ENCODE data around the gene GAB4.

GAB4 gene

GRCh38 chr22:16973591-16974297, 34.3 kb downstream of the GAB4 start:
- Mint-ChIP-seq H3K4me3 (no peak overlapping the region), H3K9me3 (no peaks in the 10 kb centered on the region), H3K36me3 (ENCODE audit: insufficient read depth) (no peaks in the 10 kb centered on the region), H3K27ac (ENCODE audit: low read depth) (no peak overlapping the region), H3K4me1 (no peaks in the 10 kb centered on the region), H3K27me3 (peaks cover 63% of the 10 kb centered on the region)
- DNase-seq (ENCODE audit: low spot score in 2 of 2) (no peak), ATAC-seq (replicated peaks; ENCODE audit: extremely low read depth, poor library complexity, severe bottlenecking) (no peak)

DNA sequence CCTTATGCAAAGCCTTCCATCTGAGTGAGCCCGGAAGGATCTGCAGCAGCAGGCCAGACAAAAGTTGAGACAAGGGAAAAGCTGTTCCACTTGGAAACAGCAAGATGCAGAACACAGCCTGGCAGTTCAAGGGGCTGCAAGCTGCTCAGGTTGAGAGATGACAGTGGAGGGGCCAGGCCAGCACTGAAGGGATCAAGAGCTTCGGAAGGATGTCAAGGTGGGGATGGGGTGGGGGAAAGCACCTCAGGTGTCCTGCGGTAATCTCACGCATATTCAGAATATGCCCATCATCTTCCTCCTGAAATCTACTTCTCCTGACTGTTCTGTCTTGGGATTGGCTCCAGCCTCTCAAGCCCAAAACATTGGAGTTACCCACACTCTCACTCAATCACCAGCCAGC, 35.7 kb downstream of the GAB4 start:
- Mint-ChIP-seq H3K9me3 (no peaks in the 10 kb centered on the region), H3K36me3 (ENCODE audit: insufficient read depth) (no peaks in the 10 kb centered on the region), H3K27ac (ENCODE audit: low read depth) (no peak overlapping the region), H3K4me1 (no peaks in the 10 kb centered on the region), H3K4me3 (no peak overlapping the region), H3K27me3 (peaks cover 49% of the 10 kb centered on the region)
- no peak for ATAC-seq (replicated peaks; ENCODE audit: extremely low read depth, poor library complexity, severe bottlenecking)
- DNase-seq (ENCODE audit: low spot score in 2 of 2): no peak

- no peaks in the 10 kb centered on the region for H3K4me1 Mint-ChIP-seq
- no peak overlapping the region for H3K4me3 Mint-ChIP-seq
- no peak overlapping the region for H3K27ac Mint-ChIP-seq (ENCODE audit: low read depth)
- ATAC-seq (replicated peaks; ENCODE audit: extremely low read depth, poor library complexity, severe bottlenecking) (no peak), DNase-seq (ENCODE audit: low spot score in 2 of 2) (no peak)
- no peaks in the 10 kb centered on the region for H3K36me3 Mint-ChIP-seq (ENCODE audit: insufficient read depth)
- H3K27me3 Mint-ChIP-seq: peaks cover 43% of the 10 kb centered on the region
- no peaks in the 10 kb centered on the region for H3K9me3 Mint-ChIP-seq
Measured at GRCh38 chr22:16970446-16970845, 37.6 kb downstream of the GAB4 start.

- Mint-ChIP-seq H3K9me3 (no peaks in the 10 kb centered on the region), H3K4me1 (no peaks in the 10 kb centered on the region), H3K27me3 (peaks cover 42% of the 10 kb centered on the region), H3K27ac (ENCODE audit: low read depth) (no peak overlapping the region), H3K4me3 (no peak overlapping the region), H3K36me3 (ENCODE audit: insufficient read depth) (no peaks in the 10 kb centered on the region)
- DNase-seq (ENCODE audit: low spot score in 2 of 2) (no peak), ATAC-seq (replicated peaks; ENCODE audit: extremely low read depth, poor library complexity, severe bottlenecking) (no peak)
Measured at GRCh38 chr22:16969508-16970327, 38.3 kb downstream of the GAB4 start.

DNA sequence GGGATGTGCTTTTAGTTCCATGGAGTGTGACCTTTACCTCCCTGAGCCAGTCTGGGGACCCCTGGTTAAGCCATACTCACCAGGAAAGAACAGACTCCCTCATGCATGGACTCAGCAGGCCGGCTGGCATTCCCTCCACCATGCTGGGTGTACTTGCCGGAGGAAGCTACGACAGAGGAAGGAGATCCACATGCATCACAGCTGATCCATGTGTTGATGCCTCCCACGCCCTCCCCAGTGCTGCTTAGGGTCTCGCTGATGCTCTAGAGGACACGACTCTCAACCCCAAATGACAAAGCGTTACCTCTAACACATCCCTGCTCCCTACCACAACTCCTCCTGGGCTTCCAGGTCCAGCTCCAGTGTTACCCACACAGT, 39.8 kb downstream of the GAB4 start:
- peaks cover 32% of the 10 kb centered on the region for H3K27me3 Mint-ChIP-seq
- no peak overlapping the region for H3K4me3 Mint-ChIP-seq
- H3K9me3 Mint-ChIP-seq: no peaks in the 10 kb centered on the region
- H3K36me3 Mint-ChIP-seq (ENCODE audit: insufficient read depth): no peaks in the 10 kb centered on the region
- DNase-seq (ENCODE audit: low spot score in 2 of 2) (no peak), ATAC-seq (replicated peaks; ENCODE audit: extremely low read depth, poor library complexity, severe bottlenecking) (no peak)
- no peak overlapping the region for H3K27ac Mint-ChIP-seq (ENCODE audit: low read depth)
- no peaks in the 10 kb centered on the region for H3K4me1 Mint-ChIP-seq

GRCh38 chr22:16967453-16968217, 40.4 kb downstream of the GAB4 start:
- Mint-ChIP-seq H3K9me3 (no peaks in the 10 kb centered on the region), H3K27ac (ENCODE audit: low read depth) (no peak overlapping the region), H3K27me3 (peaks cover 26% of the 10 kb centered on the region), H3K4me3 (no peak overlapping the region), H3K4me1 (no peaks in the 10 kb centered on the region), H3K36me3 (ENCODE audit: insufficient read depth) (no peaks in the 10 kb centered on the region)
- no peak for ATAC-seq (replicated peaks; ENCODE audit: extremely low read depth, poor library complexity, severe bottlenecking)
- DNase-seq (ENCODE audit: low spot score in 2 of 2): no peak

- ATAC-seq (replicated peaks; ENCODE audit: extremely low read depth, poor library complexity, severe bottlenecking): no peak
- H3K27me3 Mint-ChIP-seq: peaks cover 12% of the 10 kb centered on the region
- H3K4me3 Mint-ChIP-seq: no peak overlapping the region
- DNase-seq (ENCODE audit: low spot score in 2 of 2): no peak
- H3K27ac Mint-ChIP-seq (ENCODE audit: low read depth): no peak overlapping the region
- H3K9me3 Mint-ChIP-seq: no peaks in the 10 kb centered on the region
- H3K4me1 Mint-ChIP-seq: no peaks in the 10 kb centered on the region
- no peaks in the 10 kb centered on the region for H3K36me3 Mint-ChIP-seq (ENCODE audit: insufficient read depth)
Measured at GRCh38 chr22:16966251-16966650, 41.8 kb downstream of the GAB4 start.

DNA sequence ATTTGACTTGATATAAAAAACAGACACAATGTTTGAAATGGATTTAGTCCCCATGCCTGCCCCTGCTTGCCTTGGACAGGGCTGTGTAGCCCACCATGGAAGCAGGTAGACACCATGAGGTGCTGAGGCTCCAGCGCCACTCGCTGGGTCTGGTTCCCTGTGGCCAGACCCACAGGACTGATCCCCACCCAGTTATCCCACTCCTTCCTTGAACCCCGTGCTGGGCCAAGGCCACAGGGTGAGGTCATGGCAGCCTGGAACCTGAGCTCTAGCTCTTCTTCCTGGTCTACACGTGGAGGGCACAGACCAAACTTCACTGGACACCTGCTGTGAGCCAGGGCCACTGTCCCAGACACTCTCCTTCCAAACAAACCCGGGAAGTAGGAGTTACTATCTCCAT, 42.5 kb downstream of the GAB4 start:
- no peaks in the 10 kb centered on the region for H3K36me3 Mint-ChIP-seq (ENCODE audit: insufficient read depth)
- ATAC-seq (replicated peaks; ENCODE audit: extremely low read depth, poor library complexity, severe bottlenecking) (no peak), DNase-seq (ENCODE audit: low spot score in 2 of 2) (no peak)
- H3K4me1 Mint-ChIP-seq: no peaks in the 10 kb centered on the region
- no peak overlapping the region for H3K4me3 Mint-ChIP-seq
- no peak overlapping the region for H3K27ac Mint-ChIP-seq (ENCODE audit: low read depth)
- H3K27me3 Mint-ChIP-seq: peaks cover 12% of the 10 kb centered on the region
- no peaks in the 10 kb centered on the region for H3K9me3 Mint-ChIP-seq

DNA sequence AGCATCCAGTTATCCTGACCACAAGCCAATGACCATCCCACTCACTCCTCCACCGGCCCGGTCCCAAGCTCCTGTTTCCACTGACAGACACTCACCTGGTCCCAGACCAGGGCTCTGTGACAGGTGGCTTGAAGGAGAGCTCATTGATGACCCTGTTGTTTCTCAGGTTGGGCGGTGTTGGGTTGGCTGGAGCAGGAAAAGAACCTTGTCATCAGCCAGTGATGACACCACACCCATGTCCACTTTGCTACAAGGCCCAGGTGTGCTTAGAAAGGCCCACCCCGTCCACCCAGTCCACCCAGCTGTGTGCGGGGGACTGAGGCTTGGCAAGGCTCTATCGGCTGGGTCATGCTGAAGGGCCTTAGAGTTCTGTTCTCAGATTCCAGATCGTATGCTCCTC, 42.9 kb downstream of the GAB4 start:
- H3K36me3 Mint-ChIP-seq (ENCODE audit: insufficient read depth): no peaks in the 10 kb centered on the region
- H3K4me1 Mint-ChIP-seq: no peaks in the 10 kb centered on the region
- H3K9me3 Mint-ChIP-seq: no peaks in the 10 kb centered on the region
- peaks cover 12% of the 10 kb centered on the region for H3K27me3 Mint-ChIP-seq
- no peak overlapping the region for H3K4me3 Mint-ChIP-seq
- ATAC-seq (replicated peaks; ENCODE audit: extremely low read depth, poor library complexity, severe bottlenecking) (no peak), DNase-seq (ENCODE audit: low spot score in 2 of 2) (no peak)
- no peak overlapping the region for H3K27ac Mint-ChIP-seq (ENCODE audit: low read depth)

- no peaks in the 10 kb centered on the region for H3K36me3 Mint-ChIP-seq (ENCODE audit: insufficient read depth)
- H3K27ac Mint-ChIP-seq (ENCODE audit: low read depth): no peak overlapping the region
- no peaks in the 10 kb centered on the region for H3K4me1 Mint-ChIP-seq
- DNase-seq (ENCODE audit: low spot score in 2 of 2): no peak
- H3K27me3 Mint-ChIP-seq: peaks cover 12% of the 10 kb centered on the region
- ATAC-seq (replicated peaks; ENCODE audit: extremely low read depth, poor library complexity, severe bottlenecking): no peak
- H3K9me3 Mint-ChIP-seq: no peaks in the 10 kb centered on the region
- H3K4me3 Mint-ChIP-seq: no peak overlapping the region
Measured at GRCh38 chr22:16964366-16964765, 43.7 kb downstream of the GAB4 start.

GRCh38 chr22:16963189-16963945, 44.7 kb downstream of the GAB4 start:
- DNase-seq (ENCODE audit: low spot score in 2 of 2) (no peak), ATAC-seq (replicated peaks; ENCODE audit: extremely low read depth, poor library complexity, severe bottlenecking) (no peak)
- H3K27me3 Mint-ChIP-seq: peaks cover 12% of the 10 kb centered on the region
- H3K27ac Mint-ChIP-seq (ENCODE audit: low read depth): no peak overlapping the region
- H3K9me3 Mint-ChIP-seq: no peaks in the 10 kb centered on the region
- H3K36me3 Mint-ChIP-seq (ENCODE audit: insufficient read depth): no peaks in the 10 kb centered on the region
- no peak overlapping the region for H3K4me3 Mint-ChIP-seq
- no peaks in the 10 kb centered on the region for H3K4me1 Mint-ChIP-seq

DNA sequence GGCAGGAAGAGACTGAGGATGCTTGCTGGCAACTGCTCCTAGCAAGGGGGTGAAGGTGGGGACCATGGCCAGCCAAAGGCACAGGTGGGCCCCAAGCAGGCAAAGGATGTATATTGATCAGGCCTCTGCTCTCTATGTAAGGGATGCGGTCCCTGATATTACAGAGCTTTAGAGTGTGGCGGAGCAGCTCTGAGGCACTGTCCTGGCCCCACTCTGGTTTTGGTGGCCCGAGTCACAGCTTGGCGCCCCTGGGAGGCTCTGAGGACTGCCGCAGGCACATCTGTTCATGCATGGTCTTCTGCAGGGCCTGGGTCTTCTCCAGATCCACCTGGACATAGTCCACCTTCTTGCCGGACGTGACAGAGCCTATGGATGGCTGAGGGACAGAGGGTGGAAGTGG, 45.5 kb downstream of the GAB4 start:
- no peaks in the 10 kb centered on the region for H3K4me1 Mint-ChIP-seq
- no peak overlapping the region for H3K27ac Mint-ChIP-seq (ENCODE audit: low read depth)
- ATAC-seq (replicated peaks; ENCODE audit: extremely low read depth, poor library complexity, severe bottlenecking) (no peak), DNase-seq (ENCODE audit: low spot score in 2 of 2) (no peak)
- H3K9me3 Mint-ChIP-seq: no peaks in the 10 kb centered on the region
- no peak overlapping the region for H3K4me3 Mint-ChIP-seq
- no peaks in the 10 kb centered on the region for H3K36me3 Mint-ChIP-seq (ENCODE audit: insufficient read depth)
- peaks cover 12% of the 10 kb centered on the region for H3K27me3 Mint-ChIP-seq
